GM20431 (cell line): ENCODE data around the gene C17orf113.
"Not testable (repeated sequence)": the region's sequence is repeated elsewhere in the genome, so short reads cannot be mapped to it uniquely, and the experiment has no call there.

ENCODE experiments used
- in situ Hi-C: fragments of 300-500 bp; cut with MseI, MboI; formaldehyde crosslinking; loops from one replicate; pipeline ENCODE4 v1.15.0; 2020; ENCODE audit warnings: low sequenced_read_pairs; ENCODE audit not compliant: unreplicated experiment

The C17orf113 gene

GRCh38 chr17:42045719-42046118 lies 4.7 kb downstream of the C17orf113 start:
- in situ Hi-C loops = no loop called here

DNA sequence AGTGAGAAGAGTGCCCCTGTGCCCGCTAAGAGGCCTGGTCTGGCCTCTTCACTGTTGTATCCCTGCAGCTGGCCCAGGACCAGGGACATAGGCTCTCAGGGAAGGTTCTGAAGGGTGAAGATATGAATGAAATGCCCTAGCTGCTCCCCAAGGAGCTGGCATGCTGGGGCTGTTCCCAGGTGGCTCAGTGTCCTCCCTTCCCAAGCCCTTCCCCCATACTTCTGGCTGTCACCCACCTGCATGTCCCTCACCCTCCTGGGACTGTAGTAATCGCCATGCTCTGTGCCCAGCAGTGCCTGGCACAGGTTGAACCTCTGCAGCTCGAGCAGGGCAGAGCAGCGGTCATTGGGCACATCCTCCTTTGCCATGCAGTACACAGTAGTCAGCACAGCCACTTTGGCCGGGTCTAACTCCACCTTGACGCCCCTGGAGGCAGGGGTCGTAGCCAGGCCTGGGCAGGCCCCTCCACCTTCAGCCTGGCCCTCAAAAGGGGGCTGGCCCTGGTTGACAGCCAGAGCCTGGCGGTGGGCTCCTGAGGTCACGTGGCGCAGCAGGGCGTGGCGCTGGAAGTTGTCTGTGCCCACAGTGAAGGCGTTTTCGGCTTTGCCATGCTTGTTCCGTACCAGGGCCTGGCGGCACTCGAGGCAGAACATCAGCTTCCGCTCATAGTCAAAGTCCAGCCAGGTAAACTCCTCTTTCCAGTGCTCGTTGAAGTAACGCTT lies 7.6 kb downstream of the C17orf113 start:
- in situ Hi-C loops = no loop called here

- in situ Hi-C loops = no loop called here
Observed at GRCh38 chr17:42041619-42042018, 8.8 kb downstream of the C17orf113 start.

- in situ Hi-C loops = no loop called here
Observed at GRCh38 chr17:42040818-42041217, 9.6 kb downstream of the C17orf113 start.

- in situ Hi-C loops = no loop called here
Observed at GRCh38 chr17:42039794-42040763, 10.3 kb downstream of the C17orf113 start.

- in situ Hi-C loops = no loop called here
Observed at GRCh38 chr17:42038221-42038973, 12.0 kb downstream of the C17orf113 start.

DNA sequence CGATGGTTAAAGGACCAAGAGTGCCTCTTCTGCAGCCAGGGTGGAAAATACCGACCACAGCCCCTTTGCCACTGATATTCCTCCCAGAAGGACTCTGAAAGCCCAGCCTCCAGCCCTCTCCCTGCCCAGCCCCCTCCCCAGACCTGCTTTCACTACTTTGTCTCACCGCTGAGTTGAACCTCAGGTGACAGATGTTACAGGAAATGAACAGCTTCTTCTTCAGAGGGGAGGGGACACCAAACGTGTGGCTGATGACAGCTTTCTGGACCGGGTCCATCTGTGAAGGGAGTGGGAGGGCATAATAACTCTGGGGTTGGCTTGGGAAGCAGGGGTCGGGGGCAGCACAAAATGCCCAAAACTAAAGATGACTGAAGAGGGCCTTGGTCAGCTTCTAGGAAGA lies 16.3 kb downstream of the C17orf113 start:
- in situ Hi-C loops = no loop called here

GRCh38 chr17:42031584-42031983 lies 18.8 kb downstream of the C17orf113 start:
- in situ Hi-C loops = no loop called here

DNA sequence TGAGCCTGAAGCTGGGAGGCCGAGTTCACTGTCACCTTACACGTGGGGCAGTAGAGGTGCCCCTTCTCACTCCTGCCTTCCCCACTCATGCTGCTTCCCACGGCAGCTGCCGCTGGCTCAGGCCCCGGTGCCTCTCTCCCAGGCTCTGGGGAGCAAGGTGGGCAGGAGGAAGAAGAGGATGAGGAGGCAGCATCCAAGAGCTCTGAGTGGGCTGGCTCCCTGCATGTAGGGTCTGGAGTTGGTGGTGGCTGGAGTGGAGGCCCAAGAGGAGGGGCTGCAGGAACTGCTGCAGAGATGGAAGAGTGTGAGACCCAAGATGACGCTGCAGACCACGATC lies 21.6 kb downstream of the C17orf113 start:
- in situ Hi-C loops = no loop called here

GRCh38 chr17:42027961-42028790 lies 22.2 kb downstream of the C17orf113 start:
- in situ Hi-C loops = no loop called here

GRCh38 chr17:42027590-42027889 lies 22.9 kb downstream of the C17orf113 start:
- in situ Hi-C loops = no loop called here

- in situ Hi-C loops = no loop called here
Observed at GRCh38 chr17:42026857-42027589, 23.4 kb downstream of the C17orf113 start.

GRCh38 chr17:42025936-42026335 lies 24.5 kb downstream of the C17orf113 start:
- in situ Hi-C loops = no loop called here

- in situ Hi-C loops = no loop called here
Observed at GRCh38 chr17:42025191-42025579, 25.2 kb downstream of the C17orf113 start.

GRCh38 chr17:42023524-42024349 lies 26.7 kb downstream of the C17orf113 start:
- in situ Hi-C loops = no loop called here

DNA sequence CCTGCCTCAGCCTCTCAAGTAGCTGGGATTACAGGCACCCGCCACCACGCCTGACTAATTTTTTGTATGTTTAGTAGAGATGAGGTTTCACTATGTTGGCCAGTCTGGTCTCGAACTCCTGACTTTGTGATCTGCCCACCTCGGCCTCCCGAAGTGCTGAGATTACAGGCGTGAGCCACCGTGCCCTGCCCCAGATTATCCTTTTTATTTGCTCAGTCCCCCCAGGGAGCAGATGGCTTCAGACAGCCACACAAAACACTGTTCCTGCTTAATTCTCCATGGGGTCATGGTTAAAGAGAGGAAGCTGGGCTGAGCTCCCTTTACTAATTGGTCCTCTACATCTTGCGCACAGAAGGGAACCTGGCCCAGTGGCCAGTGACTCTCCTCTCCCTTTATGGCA lies 29.6 kb downstream of the C17orf113 start:
- in situ Hi-C loops = not testable (repeated sequence)

GRCh38 chr17:42019509-42020404 lies 30.6 kb downstream of the C17orf113 start, which contains the start of gene NKIRAS2:
Gene NKIRAS2, plus strand, starts transcription at chr17:42020090. Its CDS starts 1,488 bp downstream, at chr17:42021578.
- in situ Hi-C loops = no loop called here
